ENCODE measurements around the gene DSCAML1.

DNA sequence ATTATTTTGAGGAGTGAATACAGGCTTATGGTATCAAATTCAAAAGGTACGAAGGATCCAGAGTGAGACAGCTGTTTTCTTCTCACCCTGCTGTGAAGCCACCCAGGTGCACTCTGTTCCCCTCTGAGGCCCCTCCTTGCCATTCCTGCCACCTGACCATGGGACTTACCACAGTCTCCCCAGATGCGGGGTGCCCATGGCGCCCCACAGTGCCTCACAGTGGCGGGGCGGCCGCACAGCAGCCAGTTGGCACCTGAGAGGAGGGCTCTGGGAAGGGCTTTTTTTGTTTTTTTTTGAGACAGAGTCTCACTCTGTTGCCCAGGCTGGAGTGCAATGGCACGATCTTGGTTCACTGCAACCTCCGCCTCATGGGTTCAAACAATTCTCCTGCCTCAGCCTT, 317.6 kb downstream of the DSCAML1 start:
- no peak for TF ChIP-seq POLR2AphosphoS5 (IDR thresholded peaks at IDR 0.05; ENCODE audit: low read depth, low read length)
- TF ChIP-seq FOXP2 (optimal IDR thresholded peaks at IDR 0.05; ENCODE audit: borderline replicate concordance, extremely low read depth, extremely low read length, insufficient read depth) = no peak
- no peak for TF ChIP-seq TAF1 (IDR thresholded peaks at IDR 0.05; ENCODE audit: borderline replicate concordance, insufficient read depth, low read length)
